Skeletal muscle tissue (tissue), 4 donors: ENCODE data around the gene NECAB3. TPM values are rescaled to one million over a fixed set of nuclear protein-coding genes. Genes with fewer than 3 reads are reported as not detected.

Experiments
- H3K27ac ChIP-seq: one replicate; pipeline ENCODE4 v1.7.0; 2013; ENCODE audit warnings: mild to moderate bottlenecking, low read depth, low read length, inconsistent platforms
- H3K27me3 ChIP-seq, 3 donors: one replicate each; pipeline ENCODE4 v1.7.0; 2013; ENCODE audit warnings: low read length in 3 of 3; ENCODE audit not compliant: control insufficient read depth in 3 of 3, insufficient read depth in 3 of 3
- H3K36me3 ChIP-seq, 3 donors: one replicate each; pipeline ENCODE4 v1.7.0; 2013; ENCODE audit warnings: low read length in 3 of 3; ENCODE audit not compliant: control insufficient read depth in 3 of 3, insufficient read depth in 3 of 3
- H3K4me1 ChIP-seq, 3 donors: one replicate each; pipeline ENCODE4 v1.7.0; 2013; ENCODE audit warnings: low read length in 3 of 3, mild to moderate bottlenecking in 3 of 3; ENCODE audit not compliant: control insufficient read depth in 3 of 3, insufficient read depth in 3 of 3
- H3K4me3 ChIP-seq, 3 donors: one replicate each; pipeline ENCODE4 v1.7.0; 2013; ENCODE audit warnings: low read length in 3 of 3
- H3K9ac ChIP-seq, 3 donors: one replicate each; pipeline ENCODE4 v1.7.0; 2013; ENCODE audit warnings: low read length in 3 of 3, mild to moderate bottlenecking in 3 of 3, moderate library complexity in 2 of 3, low read depth in 1 of 3
- H3K9me3 ChIP-seq, 3 donors: one replicate each; pipeline ENCODE4 v1.7.0; 2013; ENCODE audit warnings: low read length in 3 of 3; ENCODE audit not compliant: control insufficient read depth in 3 of 3
- total RNA-seq: library from RNA; depleted of rRNA; stranded (reverse); fragments of >200 nt; gene quantifications from one replicate; pipeline ENCODE4 v1.2.3, GENCODE V29; 2014
- donor health status: Osteomylitis.

NECAB3 gene
- total RNA-seq, 1 donor from 2014 or later = 32.4 TPM

GRCh38 chr20:33687370-33687915 lies 13.2 kb upstream of the NECAB3 start:
- no peak overlapping the region for H3K27ac ChIP-seq
- no peak overlapping the region for H3K9ac ChIP-seq
- no peaks in the 10 kb centered on the region for H3K36me3 ChIP-seq
- no peaks in the 10 kb centered on the region for H3K9me3 ChIP-seq
- no peaks in the 10 kb centered on the region for H3K27me3 ChIP-seq
- peaks cover 12 to 21% (median 19%) of the 10 kb centered on the region in 3 donors for H3K4me1 ChIP-seq
- no peak overlapping the region for H3K4me3 ChIP-seq

GRCh38 chr20:33686984-33687366 lies 12.7 kb upstream of the NECAB3 start:
- H3K9ac ChIP-seq = peak overlapping the region in 1 of 3 donors; percentile 40
- no peak overlapping the region for H3K27ac ChIP-seq

DNA sequence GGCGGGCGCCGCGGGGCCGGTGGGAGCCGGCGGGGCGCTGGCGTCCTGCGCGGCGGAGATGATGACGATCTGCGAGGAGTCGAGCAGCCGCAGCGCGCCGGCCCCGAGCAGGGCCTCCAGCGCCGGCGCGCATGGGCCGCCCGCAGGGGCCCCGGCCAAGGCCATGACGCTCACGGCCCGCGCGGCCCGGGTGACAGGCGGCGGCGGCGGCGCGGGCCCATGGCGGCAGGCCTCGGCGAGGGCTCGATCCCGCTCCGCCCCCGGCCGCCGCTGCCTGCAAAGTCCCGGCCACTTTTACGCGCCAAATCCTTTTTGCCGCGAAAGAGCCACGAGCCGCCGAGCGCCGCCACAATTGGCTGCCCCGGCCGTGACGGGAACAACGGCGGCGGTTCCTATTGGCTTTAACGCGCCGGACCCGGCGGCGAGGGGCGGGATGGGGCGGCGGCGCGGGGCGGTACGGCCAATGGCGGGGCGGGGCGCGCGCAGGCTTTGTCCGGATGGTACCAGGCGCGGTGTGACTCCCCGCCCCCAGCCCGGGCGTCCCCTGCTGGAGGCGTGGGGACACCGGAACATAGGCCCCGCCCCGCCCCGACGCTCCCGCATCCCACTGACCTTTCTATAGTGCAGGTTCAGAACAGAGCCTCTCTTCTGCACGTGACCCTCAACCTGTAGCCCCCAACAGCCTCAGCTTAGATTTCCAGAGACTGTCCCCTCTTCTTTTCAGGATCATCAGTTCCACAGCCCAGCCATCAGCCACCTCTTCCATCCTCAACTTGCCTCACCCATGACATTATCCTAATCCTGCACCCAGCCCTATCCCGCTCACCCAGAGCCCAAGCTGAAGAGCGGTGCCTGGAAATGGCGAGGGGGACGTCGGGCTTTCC lies 12.1 kb upstream of the NECAB3 start, which contains the start of gene E2F1:
Gene E2F1 (minus strand): TSS at position 286 of the 884 bp plus-strand sequence. CDS start 121 bp downstream, at position 165.
- H3K4me1 ChIP-seq = peaks cover 12 to 21% (median 19%) of the 10 kb centered on the region in 3 donors
- peak within 1 kb of the TSS; percentile 67 to 76 (median 72) for H3K4me3 ChIP-seq
- H3K9ac ChIP-seq = peak within 1 kb of the TSS in 1 of 3 donors; percentile 40
- no peaks in the 10 kb centered on the region for H3K9me3 ChIP-seq
- no peak within 1 kb of the TSS for H3K27ac ChIP-seq
- no peaks in the 10 kb centered on the region for H3K36me3 ChIP-seq
- no peaks in the 10 kb centered on the region for H3K27me3 ChIP-seq

More at GRCh38 chr20:33686984-33687366, 12.7 kb upstream of the NECAB3 start:
- no peaks in the 10 kb centered on the region for H3K36me3 ChIP-seq
- H3K4me3 ChIP-seq = peak overlapping the region; percentile 67 to 76 (median 72)
- H3K27me3 ChIP-seq = no peaks in the 10 kb centered on the region
- H3K4me1 ChIP-seq = peaks cover 12 to 21% (median 19%) of the 10 kb centered on the region in 3 donors
- H3K9me3 ChIP-seq = no peaks in the 10 kb centered on the region

DNA sequence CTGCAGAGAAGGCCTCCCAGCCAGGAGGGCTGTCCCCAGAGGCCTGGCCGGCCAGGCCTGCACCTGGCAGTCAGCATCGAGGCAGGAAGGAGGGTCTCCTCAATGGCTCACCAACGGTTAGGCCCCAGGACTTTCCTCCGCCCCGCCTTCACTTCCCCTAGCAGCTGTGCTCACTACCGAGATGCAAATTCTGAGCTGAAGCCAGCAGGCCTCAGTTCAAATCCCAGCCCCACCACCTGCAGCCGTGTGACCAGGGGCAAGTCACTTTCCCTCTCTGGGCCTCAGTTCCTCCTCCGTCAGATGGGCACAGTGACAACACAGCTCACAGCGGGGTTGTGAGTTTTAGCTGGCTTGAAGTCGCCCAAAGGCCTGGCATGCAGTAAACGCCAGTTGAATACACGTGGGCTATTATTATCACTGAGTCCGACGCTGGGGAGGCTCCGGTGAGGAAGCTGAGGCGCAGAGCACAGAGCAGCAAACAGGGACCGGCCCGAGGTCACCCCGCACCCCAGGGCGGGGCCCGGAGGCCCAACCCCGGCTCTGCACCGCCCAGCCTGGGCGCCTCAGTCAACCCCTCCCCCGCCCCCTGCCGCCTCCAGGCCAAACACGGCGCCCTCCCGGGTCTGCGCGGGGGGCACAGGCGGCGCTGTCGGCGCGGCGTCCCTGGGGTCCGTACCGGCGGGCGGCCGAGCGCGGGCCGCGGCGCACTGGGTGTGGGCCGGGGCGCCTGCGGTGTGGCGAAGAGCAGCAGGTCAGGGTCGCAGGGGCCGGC lies 11.3 kb upstream of the NECAB3 start:
- peaks cover 12 to 21% (median 19%) of the 10 kb centered on the region in 3 donors for H3K4me1 ChIP-seq
- peak overlapping the region in 2 of 3 donors; percentile 12 to 45 for H3K4me3 ChIP-seq
- H3K9ac ChIP-seq = no peak overlapping the region
- H3K27me3 ChIP-seq = no peaks in the 10 kb centered on the region
- H3K9me3 ChIP-seq = no peaks in the 10 kb centered on the region
- no peak overlapping the region for H3K27ac ChIP-seq
- no peaks in the 10 kb centered on the region for H3K36me3 ChIP-seq

DNA sequence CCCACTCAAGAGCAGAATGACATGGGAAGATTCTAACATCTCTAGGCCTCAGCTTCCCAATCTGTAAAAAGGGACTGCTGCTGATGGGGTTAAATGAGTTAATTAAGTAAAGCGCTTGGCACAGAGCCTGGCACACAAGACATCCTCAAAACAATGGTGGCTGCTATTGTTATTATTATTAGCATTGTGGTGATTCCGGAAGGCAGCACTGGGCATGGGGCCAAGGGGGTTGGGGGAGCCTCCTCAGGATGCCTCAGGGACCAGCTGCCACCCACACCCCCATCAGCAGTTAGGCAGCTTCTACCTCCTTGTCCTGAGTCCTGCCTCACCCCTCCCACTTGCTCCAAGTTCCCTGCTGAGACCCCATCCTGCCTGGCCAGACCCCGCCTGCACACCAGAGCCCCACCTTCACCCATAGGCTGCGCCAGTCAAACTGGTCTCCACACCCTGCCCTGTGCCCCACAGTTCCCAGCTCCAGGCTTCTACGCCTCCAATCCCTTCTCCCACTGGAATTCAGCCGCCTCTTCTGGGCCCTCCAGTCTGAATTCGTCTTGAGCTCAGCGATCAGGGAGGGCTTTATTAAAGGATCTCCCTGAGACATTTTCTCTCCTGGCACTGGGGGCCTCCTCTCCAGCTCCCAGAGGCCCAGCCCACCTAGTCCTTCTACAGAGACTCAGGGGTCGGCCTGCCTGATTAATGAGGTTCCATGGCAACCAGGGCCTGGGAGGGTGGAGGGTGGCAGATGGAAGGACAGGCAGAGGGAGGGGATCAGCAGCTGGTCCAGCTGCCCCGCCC lies 10.5 kb upstream of the NECAB3 start:
- Histone ChIP-seq H3K9me3 (no peaks in the 10 kb centered on the region), H3K4me3 (no peak overlapping the region), H3K4me1 (peaks cover 12 to 21% (median 19%) of the 10 kb centered on the region in 3 donors), H3K9ac (no peak overlapping the region), H3K36me3 (no peaks in the 10 kb centered on the region), H3K27me3 (no peaks in the 10 kb centered on the region), H3K27ac (no peak overlapping the region)

GRCh38 chr20:33681728-33682353 lies 7.6 kb upstream of the NECAB3 start:
- H3K27me3 ChIP-seq = no peaks in the 10 kb centered on the region
- H3K4me3 ChIP-seq = no peak overlapping the region
- H3K9me3 ChIP-seq = no peaks in the 10 kb centered on the region
- peaks cover 10 to 26% (median 16%) of the 10 kb centered on the region in 3 donors for H3K4me1 ChIP-seq
- no peaks in the 10 kb centered on the region for H3K36me3 ChIP-seq
- no peak overlapping the region for H3K9ac ChIP-seq
- H3K27ac ChIP-seq = no peak overlapping the region

- H3K9ac ChIP-seq = no peak overlapping the region
- H3K9me3 ChIP-seq = no peaks in the 10 kb centered on the region
- H3K4me3 ChIP-seq = no peak overlapping the region
- no peak overlapping the region for H3K27ac ChIP-seq
- H3K4me1 ChIP-seq = peaks cover 7 to 23% (median 12%) of the 10 kb centered on the region in 3 donors
- no peaks in the 10 kb centered on the region for H3K36me3 ChIP-seq
- H3K27me3 ChIP-seq = no peaks in the 10 kb centered on the region
Measured at GRCh38 chr20:33681288-33681687, 7.1 kb upstream of the NECAB3 start.

GRCh38 chr20:33680686-33681085 lies 6.5 kb upstream of the NECAB3 start:
- no peak overlapping the region for H3K9ac ChIP-seq
- no peak overlapping the region for H3K4me3 ChIP-seq
- H3K27ac ChIP-seq = no peak overlapping the region
- peaks cover 10 to 27% (median 17%) of the 10 kb centered on the region in 3 donors for H3K4me1 ChIP-seq
- no peaks in the 10 kb centered on the region for H3K36me3 ChIP-seq
- no peaks in the 10 kb centered on the region for H3K9me3 ChIP-seq
- no peaks in the 10 kb centered on the region for H3K27me3 ChIP-seq
